SK-N-SH (cell line): ENCODE data around the gene RNF212. TPM values are rescaled to one million over a fixed set of nuclear protein-coding genes. Genes with fewer than 3 reads are reported as not detected.

Experiments used
- CTCF ChIA-PET: fragments of 300-600, 350-600 bp; formaldehyde crosslinking; extraction: SDS; loops from one replicate; lab custom pipeline; 2021; lab: Yijun Ruan, JAX
- POLR2A ChIA-PET: fragments of 350-600 bp; sonication (Branson Sonifier 250); formaldehyde crosslinking; extraction: SDS; loops from one replicate; lab custom pipeline; 2020; ENCODE audit warnings: antibody characterized with exemption, inconsistent platforms; lab: Yijun Ruan, JAX
- DNase-seq: peaks from one replicate; pipeline ENCODE4 v3.0.0; 2012
- H2AFZ ChIP-seq: fragments of 200-600 bp; sonication (generic); 2 replicates; pipeline ENCODE4 v1.8.1; 2016; ENCODE audit warnings: antibody characterized with exemption, mild to moderate bottlenecking, low read depth
- H3F3A ChIP-seq: fragments of 200-600 bp; sonication (generic); replicated peaks from 2 replicates; pipeline ENCODE3; 2016; ENCODE audit warnings: antibody characterized with exemption, mild to moderate bottlenecking; ENCODE audit not compliant: insufficient read depth
- H3K27ac ChIP-seq, 2 experiments: fragments of 200-500 bp in 1 of 2; fragments of 200-600 bp in 1 of 2; sonication (Bioruptor generic) in 1 of 2; sonication (generic), shearing (Covaris generic) in 1 of 2; 2 replicates each; pipeline versions ENCODE4 v1.5.1 to v1.6.1; 2014 to 2016; ENCODE audit warnings: low read depth in 2 of 2, inconsistent platforms in 1 of 2, low read length in 1 of 2, mild to moderate bottlenecking in 1 of 2, mixed read lengths in 1 of 2
- H3K27me3 ChIP-seq: fragments of 200-600 bp; sonication (generic), shearing (Covaris generic); 2 replicates; pipeline ENCODE4 v1.6.1; 2016; ENCODE audit warnings: mixed run types; ENCODE audit not compliant: insufficient read depth
- H3K36me3 ChIP-seq, 2 experiments: fragments of 200-500 bp in 1 of 2; fragments of 200-600 bp in 1 of 2; sonication (Bioruptor generic) in 1 of 2; sonication (generic) in 1 of 2; replicated peaks in 1 of 2; 2 replicates each; pipeline versions ENCODE3 to v1.5.1; 2014 to 2016; ENCODE audit warnings: low read length in 1 of 2, mild to moderate bottlenecking in 1 of 2; ENCODE audit not compliant: insufficient read depth in 2 of 2, control insufficient read depth in 1 of 2
- H3K4me1 ChIP-seq, 2 experiments: fragments of 200-500 bp in 1 of 2; fragments of 200-600 bp in 1 of 2; sonication (Bioruptor generic) in 1 of 2; sonication (generic), shearing (Covaris generic) in 1 of 2; 2 replicates each; pipeline versions ENCODE4 v1.5.1 to v1.6.1; 2014 to 2016; ENCODE audit warnings: low read depth in 1 of 2, low read length in 1 of 2, mixed run types in 1 of 2; ENCODE audit not compliant: insufficient read depth in 2 of 2, control insufficient read depth in 1 of 2
- H3K4me2 ChIP-seq: fragments of 200-600 bp; sonication (generic), shearing (Covaris generic); 2 replicates; pipeline ENCODE4 v1.6.1; 2017; ENCODE audit warnings: mixed run types
- H3K4me3 ChIP-seq, 2 experiments: fragments of 200-500 bp in 1 of 2; fragments of 200-600 bp in 1 of 2; sonication (Bioruptor generic) in 1 of 2; sonication (generic), shearing (Covaris generic) in 1 of 2; 2 replicates each; pipeline versions ENCODE4 v1.5.1 to v1.8.1; 2014 to 2016; ENCODE audit warnings: low read depth in 2 of 2, inconsistent platforms in 1 of 2, low read length in 1 of 2, mild to moderate bottlenecking in 1 of 2, mixed read lengths in 1 of 2, moderate library complexity in 1 of 2
- H3K79me2 ChIP-seq: fragments of 200-600 bp; sonication (generic); 2 replicates; pipeline ENCODE4 v1.8.1; 2017; ENCODE audit warnings: mild to moderate bottlenecking; ENCODE audit not compliant: insufficient read depth
- H3K9ac ChIP-seq: fragments of 200-600 bp; sonication (generic); 2 replicates; pipeline ENCODE4 v1.6.1; 2017; ENCODE audit warnings: mixed run types
- H3K9me2 ChIP-seq: fragments of 200-600 bp; sonication (generic); 2 replicates; pipeline ENCODE4 v1.6.1; 2017; ENCODE audit warnings: mixed run types
- H3K9me3 ChIP-seq: fragments of 200-600 bp; sonication (generic); 2 replicates; pipeline ENCODE4 v1.6.1; 2017; ENCODE audit warnings: mixed run types, mild to moderate bottlenecking, moderate library complexity
- H4K20me1 ChIP-seq: fragments of 200-600 bp; sonication (generic); 2 replicates; pipeline ENCODE4 v1.6.1; 2017; ENCODE audit warnings: mild to moderate bottlenecking, mixed run types; ENCODE audit not compliant: insufficient read depth
- ELF1 ChIP-seq: IDR thresholded peaks from 2 replicates; pipeline ENCODE4 v1.4.0; 2012
- EZH2phosphoT487 ChIP-seq: fragments of 200-600 bp; sonication (generic); IDR thresholded peaks from 2 replicates; pipeline ENCODE4 v1.6.1; 2017; ENCODE audit warnings: low read depth, mixed run types, mild to moderate bottlenecking, antibody characterized with exemption, moderate library complexity, borderline replicate concordance
- GATA2 ChIP-seq: sonication (generic); formaldehyde crosslinking; IDR thresholded peaks from 2 replicates; pipeline ENCODE4 v1.5.0; 2020; ENCODE audit warnings: mild to moderate bottlenecking, missing genetic modification reagents
- MEF2A ChIP-seq: IDR thresholded peaks from 2 replicates; pipeline ENCODE4 v1.4.0; 2012; ENCODE audit warnings: low read depth, borderline replicate concordance
- NFIC ChIP-seq: IDR thresholded peaks from 2 replicates; pipeline ENCODE4 v1.4.0; 2012; ENCODE audit warnings: borderline replicate concordance
- NRF1 ChIP-seq: IDR thresholded peaks from 2 replicates; pipeline ENCODE4 v1.6.1; 2012; ENCODE audit warnings: low read depth, mild to moderate bottlenecking, low read length
- POLR2AphosphoS5 ChIP-seq: IDR thresholded peaks from 2 replicates; pipeline ENCODE4 v1.6.1; 2012; ENCODE audit warnings: low read depth, low read length
- RAD21 ChIP-seq: IDR thresholded peaks from 2 replicates; pipeline ENCODE4 v1.6.1; 2012; ENCODE audit warnings: mild to moderate bottlenecking, low read length
- RCOR1 ChIP-seq: fragments of 150-350 bp; IDR thresholded peaks from 2 replicates; pipeline ENCODE4 v1.6.1; 2017; ENCODE audit warnings: antibody characterized with exemption, low read length
- RFX5 ChIP-seq: IDR thresholded peaks from 2 replicates; pipeline ENCODE4 v1.6.1; 2012; ENCODE audit warnings: mild to moderate bottlenecking, improper control_type of control experiment, low read length
- RXRA ChIP-seq: IDR thresholded peaks from 2 replicates; pipeline ENCODE4 v1.4.0; 2012; ENCODE audit warnings: low read depth, mild to moderate bottlenecking, borderline replicate concordance
- SIN3A ChIP-seq: IDR thresholded peaks from 2 replicates; pipeline ENCODE4 v1.6.1; 2012; ENCODE audit warnings: low read depth, mild to moderate bottlenecking, low read length, moderate library complexity, borderline replicate concordance
- TAF1 ChIP-seq: IDR thresholded peaks from 2 replicates; pipeline ENCODE4 v1.6.1; 2012; ENCODE audit warnings: low read depth, mild to moderate bottlenecking, low read length, moderate library complexity, borderline replicate concordance
- TCF12 ChIP-seq: IDR thresholded peaks from 2 replicates; pipeline ENCODE4 v1.4.0; 2012
- TEAD4 ChIP-seq: IDR thresholded peaks from 2 replicates; pipeline ENCODE4 v1.4.0; 2012; ENCODE audit warnings: mild to moderate bottlenecking, borderline replicate concordance; ENCODE audit not compliant: insufficient read depth
- YY1 ChIP-seq: IDR thresholded peaks from 2 replicates; pipeline ENCODE4 v1.4.0; 2012; ENCODE audit warnings: low read depth, mild to moderate bottlenecking
- WGBS: methylation state at CpG from one replicate; pipeline ENCODE4 v1.1.6; 2017; ENCODE audit warnings: low lambda C conversion rate; 5-methylcytosine and 5-hydroxymethylcytosine counted together
- polyA plus RNA-seq, 3 experiments: library from polyadenylated mRNA; depleted of rRNA; stranded (reverse); fragments of >200 nt; gene quantifications; 2 replicates each; pipeline ENCODE4 v1.2.3, GENCODE V29; 2012
- TF ChIP-seq, protein P1 (sequence below): IDR thresholded peaks from 2 replicates; pipeline ENCODE4 v1.4.0; 2012; ENCODE audit warnings: low read depth
- TF ChIP-seq, protein P2 (sequence below): fragments of 150-350 bp; IDR thresholded peaks from 2 replicates; pipeline ENCODE4 v1.6.1; 2017; ENCODE audit warnings: antibody characterized with exemption, low read length, low read depth, borderline replicate concordance
- TF ChIP-seq, protein P3 (sequence below): IDR thresholded peaks from 2 replicates; pipeline ENCODE4; 2012
- TF ChIP-seq, protein P4 (sequence below): IDR thresholded peaks from 2 replicates; pipeline ENCODE4 v1.4.0; 2012; ENCODE audit warnings: low read depth, borderline replicate concordance
- TF ChIP-seq, protein P5 (sequence below): IDR thresholded peaks from 2 replicates; pipeline ENCODE4 v1.4.0; 2012; ENCODE audit warnings: low read depth, borderline replicate concordance
- TF ChIP-seq, protein P6 (sequence below): fragments of 200-600 bp; sonication (generic); IDR thresholded peaks from 2 replicates; pipeline ENCODE4 v1.6.1; 2017; ENCODE audit warnings: antibody characterized with exemption, mild to moderate bottlenecking, moderate library complexity

RNF212 gene
- polyA plus RNA-seq, 1 of the 3 experiments (the other 2 are of a cell fraction) = 7.0 TPM

DNA sequence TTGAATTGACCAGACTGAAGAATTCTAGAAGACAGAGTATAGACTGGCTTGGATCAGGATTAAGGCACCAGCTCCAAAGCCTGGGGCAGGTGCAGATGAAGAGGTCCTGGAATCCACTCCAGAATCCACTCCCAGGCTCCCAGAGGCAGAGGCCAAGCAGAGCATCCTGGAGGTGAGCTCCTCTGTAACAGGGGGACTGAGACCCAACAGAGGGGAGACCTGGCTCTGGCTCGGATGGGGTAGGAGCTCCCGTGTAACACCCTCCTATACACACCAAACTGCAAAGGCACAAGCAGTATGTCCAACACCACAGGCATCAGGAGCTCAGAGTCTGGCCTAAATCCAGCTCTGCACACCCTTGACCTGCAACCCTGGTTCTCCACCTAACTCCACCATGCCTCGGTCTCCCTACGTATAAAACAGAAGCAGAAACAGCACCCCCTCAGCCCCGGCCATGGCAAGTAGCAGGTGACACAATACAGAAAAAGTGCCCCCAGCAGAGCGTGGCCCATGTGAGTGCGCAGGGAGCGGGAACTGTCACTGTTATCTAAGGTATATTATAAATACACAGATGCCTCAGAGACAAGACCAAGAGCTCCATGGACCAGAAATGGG lies 14.9 kb downstream of the RNF212 start:
- CTCF ChIA-PET = no interaction called here

DNA sequence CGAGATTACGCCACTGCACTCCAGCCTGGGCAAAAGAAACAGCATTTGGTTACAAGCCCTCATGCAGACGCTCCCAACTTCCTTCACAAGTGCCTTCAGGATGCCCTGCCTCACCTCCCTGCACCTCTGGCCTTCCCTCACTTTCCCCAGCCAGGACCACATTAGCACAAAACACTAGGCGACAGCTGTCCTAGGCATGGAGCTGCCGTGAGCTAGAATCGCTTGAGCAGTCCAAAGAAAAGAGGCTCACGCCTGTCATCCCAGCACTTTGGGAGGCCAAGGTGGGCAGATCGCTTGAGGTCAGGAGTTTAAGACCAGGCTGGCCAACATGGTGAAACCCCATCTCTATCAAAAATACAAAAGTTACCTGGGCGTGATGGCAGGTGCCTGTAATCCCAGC lies 15.8 kb downstream of the RNF212 start:
- H3K4me1 ChIP-seq = no peaks in the 10 kb centered on the region
- 76% methylated on average over 9 of the region's 9 CpGs for WGBS
- POLR2A ChIA-PET = no interaction called here
- TF ChIP-seq TAF1 (no peak), RXRA (no peak), RCOR1 (no peak), MEF2A (no peak), ELF1 (no peak), TEAD4 (no peak), YY1 (no peak), RFX5 (no peak), POLR2AphosphoS5 (no peak)
- TF ChIP-seq, protein P1, sequence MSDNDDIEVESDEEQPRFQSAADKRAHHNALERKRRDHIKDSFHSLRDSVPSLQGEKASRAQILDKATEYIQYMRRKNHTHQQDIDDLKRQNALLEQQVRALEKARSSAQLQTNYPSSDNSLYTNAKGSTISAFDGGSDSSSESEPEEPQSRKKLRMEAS = no peak
- TF ChIP-seq, protein P2, sequence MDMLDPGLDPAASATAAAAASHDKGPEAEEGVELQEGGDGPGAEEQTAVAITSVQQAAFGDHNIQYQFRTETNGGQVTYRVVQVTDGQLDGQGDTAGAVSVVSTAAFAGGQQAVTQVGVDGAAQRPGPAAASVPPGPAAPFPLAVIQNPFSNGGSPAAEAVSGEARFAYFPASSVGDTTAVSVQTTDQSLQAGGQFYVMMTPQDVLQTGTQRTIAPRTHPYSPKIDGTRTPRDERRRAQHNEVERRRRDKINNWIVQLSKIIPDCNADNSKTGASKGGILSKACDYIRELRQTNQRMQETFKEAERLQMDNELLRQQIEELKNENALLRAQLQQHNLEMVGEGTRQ = no peak
- TF ChIP-seq, protein P3, sequence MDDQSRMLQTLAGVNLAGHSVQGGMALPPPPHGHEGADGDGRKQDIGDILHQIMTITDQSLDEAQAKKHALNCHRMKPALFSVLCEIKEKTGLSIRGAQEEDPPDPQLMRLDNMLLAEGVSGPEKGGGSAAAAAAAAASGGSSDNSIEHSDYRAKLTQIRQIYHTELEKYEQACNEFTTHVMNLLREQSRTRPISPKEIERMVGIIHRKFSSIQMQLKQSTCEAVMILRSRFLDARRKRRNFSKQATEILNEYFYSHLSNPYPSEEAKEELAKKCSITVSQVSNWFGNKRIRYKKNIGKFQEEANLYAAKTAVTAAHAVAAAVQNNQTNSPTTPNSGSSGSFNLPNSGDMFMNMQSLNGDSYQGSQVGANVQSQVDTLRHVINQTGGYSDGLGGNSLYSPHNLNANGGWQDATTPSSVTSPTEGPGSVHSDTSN = no peak

More for the DNA sequence above, 14.9 kb downstream of the RNF212 start:
- no peaks in the 10 kb centered on the region for H3K79me2 ChIP-seq
- no peak overlapping the region for H2AFZ ChIP-seq
- H3F3A ChIP-seq = no peaks in the 10 kb centered on the region
- no peak for TF ChIP-seq TEAD4
- TF ChIP-seq TCF12 = no peak
- TF ChIP-seq EZH2phosphoT487 = no peak
- no peak for TF ChIP-seq RAD21
- no peak for TF ChIP-seq GATA2 (CRISPR knock-in tag)
- TF ChIP-seq NRF1 = no peak
- TF ChIP-seq, protein P4, sequence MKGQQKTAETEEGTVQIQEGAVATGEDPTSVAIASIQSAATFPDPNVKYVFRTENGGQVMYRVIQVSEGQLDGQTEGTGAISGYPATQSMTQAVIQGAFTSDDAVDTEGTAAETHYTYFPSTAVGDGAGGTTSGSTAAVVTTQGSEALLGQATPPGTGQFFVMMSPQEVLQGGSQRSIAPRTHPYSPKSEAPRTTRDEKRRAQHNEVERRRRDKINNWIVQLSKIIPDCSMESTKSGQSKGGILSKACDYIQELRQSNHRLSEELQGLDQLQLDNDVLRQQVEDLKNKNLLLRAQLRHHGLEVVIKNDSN = no peak
- no peak for TF ChIP-seq SIN3A
- TF ChIP-seq, protein P5, sequence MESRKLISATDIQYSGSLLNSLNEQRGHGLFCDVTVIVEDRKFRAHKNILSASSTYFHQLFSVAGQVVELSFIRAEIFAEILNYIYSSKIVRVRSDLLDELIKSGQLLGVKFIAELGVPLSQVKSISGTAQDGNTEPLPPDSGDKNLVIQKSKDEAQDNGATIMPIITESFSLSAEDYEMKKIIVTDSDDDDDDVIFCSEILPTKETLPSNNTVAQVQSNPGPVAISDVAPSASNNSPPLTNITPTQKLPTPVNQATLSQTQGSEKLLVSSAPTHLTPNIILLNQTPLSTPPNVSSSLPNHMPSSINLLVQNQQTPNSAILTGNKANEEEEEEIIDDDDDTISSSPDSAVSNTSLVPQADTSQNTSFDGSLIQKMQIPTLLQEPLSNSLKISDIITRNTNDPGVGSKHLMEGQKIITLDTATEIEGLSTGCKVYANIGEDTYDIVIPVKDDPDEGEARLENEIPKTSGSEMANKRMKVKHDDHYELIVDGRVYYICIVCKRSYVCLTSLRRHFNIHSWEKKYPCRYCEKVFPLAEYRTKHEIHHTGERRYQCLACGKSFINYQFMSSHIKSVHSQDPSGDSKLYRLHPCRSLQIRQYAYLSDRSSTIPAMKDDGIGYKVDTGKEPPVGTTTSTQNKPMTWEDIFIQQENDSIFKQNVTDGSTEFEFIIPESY = no peak
- TF ChIP-seq NFIC = no peak
- no peak for TF ChIP-seq RXRA
- TF ChIP-seq, protein P6, sequence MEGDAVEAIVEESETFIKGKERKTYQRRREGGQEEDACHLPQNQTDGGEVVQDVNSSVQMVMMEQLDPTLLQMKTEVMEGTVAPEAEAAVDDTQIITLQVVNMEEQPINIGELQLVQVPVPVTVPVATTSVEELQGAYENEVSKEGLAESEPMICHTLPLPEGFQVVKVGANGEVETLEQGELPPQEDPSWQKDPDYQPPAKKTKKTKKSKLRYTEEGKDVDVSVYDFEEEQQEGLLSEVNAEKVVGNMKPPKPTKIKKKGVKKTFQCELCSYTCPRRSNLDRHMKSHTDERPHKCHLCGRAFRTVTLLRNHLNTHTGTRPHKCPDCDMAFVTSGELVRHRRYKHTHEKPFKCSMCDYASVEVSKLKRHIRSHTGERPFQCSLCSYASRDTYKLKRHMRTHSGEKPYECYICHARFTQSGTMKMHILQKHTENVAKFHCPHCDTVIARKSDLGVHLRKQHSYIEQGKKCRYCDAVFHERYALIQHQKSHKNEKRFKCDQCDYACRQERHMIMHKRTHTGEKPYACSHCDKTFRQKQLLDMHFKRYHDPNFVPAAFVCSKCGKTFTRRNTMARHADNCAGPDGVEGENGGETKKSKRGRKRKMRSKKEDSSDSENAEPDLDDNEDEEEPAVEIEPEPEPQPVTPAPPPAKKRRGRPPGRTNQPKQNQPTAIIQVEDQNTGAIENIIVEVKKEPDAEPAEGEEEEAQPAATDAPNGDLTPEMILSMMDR = no peak
- H3K9me2 ChIP-seq = no peaks in the 10 kb centered on the region
- 77% methylated on average over 7 of the region's 8 CpGs for WGBS
- H3K27ac ChIP-seq = no peak overlapping the region
- H3K36me3 ChIP-seq = no peaks in the 10 kb centered on the region
- no peaks in the 10 kb centered on the region for H3K4me1 ChIP-seq
- H3K4me3 ChIP-seq = no peak overlapping the region
- H3K27me3 ChIP-seq = peaks cover 13% of the 10 kb centered on the region; the same call in 1 of the 2 replicates
- no peaks in the 10 kb centered on the region for H3K9me3 ChIP-seq
- no peak overlapping the region for H3K9ac ChIP-seq
- POLR2A ChIA-PET = no interaction called here
- no peak for DNase-seq
- no peak overlapping the region for H3K4me2 ChIP-seq
- no peaks in the 10 kb centered on the region for H4K20me1 ChIP-seq

More for the DNA sequence above, 15.8 kb downstream of the RNF212 start:
- Histone ChIP-seq H3K79me2 (no peaks in the 10 kb centered on the region), H3K27ac (no peak overlapping the region), H3K4me3 (no peak overlapping the region), H2AFZ (no peak overlapping the region), H3K9me2 (no peaks in the 10 kb centered on the region), H3F3A (no peaks in the 10 kb centered on the region), H3K36me3 (no peaks in the 10 kb centered on the region), H3K9ac (no peak overlapping the region), H3K9me3 (no peaks in the 10 kb centered on the region), H3K4me2 (no peak overlapping the region), H3K27me3 (peaks cover 13% of the 10 kb centered on the region; the same call in 1 of the 2 replicates), H4K20me1 (no peaks in the 10 kb centered on the region)
- DNase-seq = no peak
- CTCF ChIA-PET = interaction anchor here (1.5 kb wide), 1 partner anchor 8 kb away, joined by 3 read pairs; no protein-coding TSS in a partner anchor
